DOHH2 (cell line): ENCODE results near the gene PDE4B.

Experiments used
- H3F3A ChIP-seq: fragments of 200-600 bp; sonication (generic), shearing (Covaris generic); 2 replicates; pipeline ENCODE4 v1.6.0; 2016; ENCODE audit warnings: antibody characterized with exemption, mild to moderate bottlenecking; ENCODE audit not compliant: control insufficient read depth, insufficient read depth
- H3K27ac ChIP-seq: fragments of 200-600 bp; sonication (generic); 2 replicates; pipeline ENCODE4 v1.5.1; 2014; ENCODE audit warnings: low read depth, mild to moderate bottlenecking, low read length, moderate library complexity
- H3K27me3 ChIP-seq: fragments of 200-600 bp; sonication (generic); 2 replicates; pipeline ENCODE4 v1.6.1; 2014; ENCODE audit warnings: mild to moderate bottlenecking, low read length, mixed read lengths; ENCODE audit not compliant: control insufficient read depth
- H3K36me3 ChIP-seq: fragments of 200-600 bp; sonication (generic); 2 replicates; pipeline ENCODE4 v1.6.1; 2014; ENCODE audit warnings: mild to moderate bottlenecking, low read length, moderate library complexity, mixed read lengths; ENCODE audit not compliant: control insufficient read depth
- H3K4me1 ChIP-seq: fragments of 200-600 bp; sonication (generic); 2 replicates; pipeline ENCODE4 v1.6.1; 2014; ENCODE audit warnings: mild to moderate bottlenecking, low read length, mixed read lengths; ENCODE audit not compliant: control insufficient read depth
- H3K4me2 ChIP-seq: fragments of 200-600 bp; sonication (generic); 2 replicates; pipeline ENCODE4 v1.6.0; 2014; ENCODE audit warnings: mild to moderate bottlenecking, low read length, moderate library complexity
- H3K4me3 ChIP-seq: fragments of 200-600 bp; sonication (generic); 2 replicates; pipeline ENCODE4 v1.5.1; 2014; ENCODE audit warnings: mild to moderate bottlenecking, low read length, mixed read lengths
- H3K79me2 ChIP-seq: fragments of 200-600 bp; sonication (generic); 2 replicates; pipeline ENCODE4 v1.6.1; 2014; ENCODE audit warnings: mild to moderate bottlenecking, low read length, mixed read lengths; ENCODE audit not compliant: control insufficient read depth
- H3K9me2 ChIP-seq: fragments of 200-600 bp; sonication (generic); replicated peaks from 2 replicates; pipeline ENCODE4 v1.6.1; 2014; ENCODE audit warnings: mild to moderate bottlenecking, low read length, mixed read lengths; ENCODE audit not compliant: control insufficient read depth
- H3K9me3 ChIP-seq: fragments of 200-600 bp; sonication (generic); 2 replicates; pipeline ENCODE4 v1.6.1; 2014; ENCODE audit warnings: antibody characterized with exemption, low read length, mixed read lengths; ENCODE audit not compliant: control insufficient read depth, insufficient read depth
- H4K20me1 ChIP-seq: fragments of 200-600 bp; sonication (generic); 2 replicates; pipeline ENCODE4 v1.6.0; 2014; ENCODE audit warnings: low read depth, mild to moderate bottlenecking, antibody characterized with exemption, low read length, moderate library complexity; ENCODE audit not compliant: control insufficient read depth, insufficient read depth
- EZH2phosphoT487 ChIP-seq: fragments of 200-600 bp; sonication (generic); IDR thresholded peaks from 2 replicates; pipeline ENCODE4 v1.6.1; 2017; ENCODE audit warnings: borderline replicate concordance, mild to moderate bottlenecking, antibody characterized with exemption, low read length, moderate library complexity, mixed read lengths
- TF ChIP-seq, protein P1 (sequence below): fragments of 200-600 bp; sonication (generic); IDR thresholded peaks from one replicate; pipeline ENCODE4 v1.5.1; 2014; ENCODE audit warnings: antibody characterized with exemption, mild to moderate bottlenecking, low read depth, low read length; ENCODE audit not compliant: poor library complexity, severe bottlenecking

PDE4B gene

DNA sequence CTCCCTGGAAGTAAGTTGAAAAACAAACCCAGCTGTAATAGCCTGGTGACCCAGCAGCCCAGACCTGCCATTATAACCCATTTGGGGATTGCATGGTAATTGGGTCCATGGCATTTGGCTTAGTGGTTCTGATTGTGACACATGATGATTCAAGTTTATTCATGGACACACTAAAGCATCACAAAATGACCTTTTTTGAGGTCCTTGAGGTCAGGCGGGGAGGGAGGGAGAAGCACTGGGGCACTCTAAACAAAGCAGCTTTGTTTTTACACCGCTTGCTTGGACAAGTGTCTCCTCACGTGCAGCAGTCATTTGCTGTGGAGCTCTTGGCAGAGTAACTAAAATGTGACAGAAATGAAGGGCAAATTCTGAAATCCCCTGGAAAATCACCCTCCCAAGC is 500.2 kb downstream of the PDE4B start:
- Histone ChIP-seq H3K4me2 (no peak overlapping the region), H4K20me1 (no peaks in the 10 kb centered on the region), H3F3A (no peaks in the 10 kb centered on the region), H3K4me3 (no peak overlapping the region), H3K4me1 (peaks cover 6% of the 10 kb centered on the region; the same call in 1 of the 2 replicates), H3K79me2 (no peaks in the 10 kb centered on the region), H3K9me3 (no peaks in the 10 kb centered on the region), H3K27me3 (no peaks in the 10 kb centered on the region), H3K9me2 (no peaks in the 10 kb centered on the region), H3K27ac (no peak overlapping the region), H3K36me3 (no peaks in the 10 kb centered on the region)
- TF ChIP-seq EZH2phosphoT487 = no peak
- TF ChIP-seq, protein P1, sequence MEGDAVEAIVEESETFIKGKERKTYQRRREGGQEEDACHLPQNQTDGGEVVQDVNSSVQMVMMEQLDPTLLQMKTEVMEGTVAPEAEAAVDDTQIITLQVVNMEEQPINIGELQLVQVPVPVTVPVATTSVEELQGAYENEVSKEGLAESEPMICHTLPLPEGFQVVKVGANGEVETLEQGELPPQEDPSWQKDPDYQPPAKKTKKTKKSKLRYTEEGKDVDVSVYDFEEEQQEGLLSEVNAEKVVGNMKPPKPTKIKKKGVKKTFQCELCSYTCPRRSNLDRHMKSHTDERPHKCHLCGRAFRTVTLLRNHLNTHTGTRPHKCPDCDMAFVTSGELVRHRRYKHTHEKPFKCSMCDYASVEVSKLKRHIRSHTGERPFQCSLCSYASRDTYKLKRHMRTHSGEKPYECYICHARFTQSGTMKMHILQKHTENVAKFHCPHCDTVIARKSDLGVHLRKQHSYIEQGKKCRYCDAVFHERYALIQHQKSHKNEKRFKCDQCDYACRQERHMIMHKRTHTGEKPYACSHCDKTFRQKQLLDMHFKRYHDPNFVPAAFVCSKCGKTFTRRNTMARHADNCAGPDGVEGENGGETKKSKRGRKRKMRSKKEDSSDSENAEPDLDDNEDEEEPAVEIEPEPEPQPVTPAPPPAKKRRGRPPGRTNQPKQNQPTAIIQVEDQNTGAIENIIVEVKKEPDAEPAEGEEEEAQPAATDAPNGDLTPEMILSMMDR = no peak

DNA sequence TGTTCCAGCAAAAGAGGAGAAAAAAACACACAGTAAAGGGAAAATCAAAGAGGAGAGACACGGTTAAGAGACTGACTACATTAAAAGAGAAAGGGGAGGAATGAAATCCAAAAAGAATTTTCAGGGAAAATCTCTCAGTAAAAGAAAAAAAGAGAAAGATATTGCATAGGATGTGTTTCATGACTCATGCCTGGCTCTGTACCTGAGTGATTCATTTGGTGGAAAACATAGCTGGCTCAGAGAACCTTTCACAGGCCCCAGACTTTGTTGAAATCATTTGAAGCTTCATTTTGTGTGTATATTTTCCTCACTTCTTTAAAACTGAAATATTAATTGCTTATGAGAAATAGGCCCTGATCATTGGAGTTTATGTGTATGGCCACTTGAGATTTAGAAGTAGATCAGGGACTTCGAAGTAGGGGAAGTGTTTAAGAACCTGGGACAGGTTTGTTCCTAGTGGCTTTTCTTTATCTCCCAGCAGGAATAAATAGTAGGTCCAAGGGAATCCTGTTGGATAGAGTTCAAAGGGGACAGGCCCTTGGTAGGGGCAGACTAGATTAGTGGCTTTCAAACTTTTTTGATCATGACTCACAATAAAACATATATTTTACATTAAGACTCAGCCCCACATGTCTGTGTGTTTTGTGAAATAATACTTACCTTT is 502.1 kb downstream of the PDE4B start:
- Histone ChIP-seq H3K27me3 (no peaks in the 10 kb centered on the region), H3K9me3 (no peaks in the 10 kb centered on the region), H3K4me1 (peaks cover 6% of the 10 kb centered on the region; the same call in 1 of the 2 replicates), H3F3A (no peaks in the 10 kb centered on the region), H3K4me2 (no peak overlapping the region), H3K27ac (no peak overlapping the region), H4K20me1 (no peaks in the 10 kb centered on the region), H3K79me2 (no peaks in the 10 kb centered on the region), H3K36me3 (no peaks in the 10 kb centered on the region), H3K4me3 (no peak overlapping the region), H3K9me2 (no peaks in the 10 kb centered on the region)
- no peak for TF ChIP-seq EZH2phosphoT487
- TF ChIP-seq, protein P1 = no peak

DNA sequence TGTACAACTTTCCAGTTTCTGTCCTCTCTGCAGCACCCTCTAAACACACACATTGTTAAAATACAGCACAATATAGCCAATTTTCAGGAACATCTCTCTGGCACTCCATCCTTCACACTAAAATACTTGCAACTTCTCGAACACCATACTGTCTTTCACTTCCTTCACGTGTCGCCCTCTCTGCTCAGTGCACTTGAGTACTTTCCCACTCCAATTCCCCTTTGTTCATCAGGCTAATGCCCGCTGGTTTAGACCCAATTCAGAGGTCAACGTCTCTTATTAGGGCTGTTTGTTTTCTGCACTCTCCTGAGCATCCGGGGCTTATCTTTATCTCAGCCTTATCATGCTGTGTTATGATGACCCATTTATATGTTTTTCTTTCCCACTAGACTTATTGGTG is 503.1 kb downstream of the PDE4B start:
- H3K4me1 ChIP-seq = peaks cover 6% of the 10 kb centered on the region; the same call in 1 of the 2 replicates
- H3K9me3 ChIP-seq = no peaks in the 10 kb centered on the region
- H3K9me2 ChIP-seq = no peaks in the 10 kb centered on the region
- no peak overlapping the region for H3K27ac ChIP-seq
- no peaks in the 10 kb centered on the region for H3K36me3 ChIP-seq
- no peaks in the 10 kb centered on the region for H3F3A ChIP-seq
- H3K4me2 ChIP-seq = no peak overlapping the region
- TF ChIP-seq, protein P1 = no peak
- no peak for TF ChIP-seq EZH2phosphoT487
- no peaks in the 10 kb centered on the region for H3K27me3 ChIP-seq
- no peak overlapping the region for H3K4me3 ChIP-seq
- H3K79me2 ChIP-seq = no peaks in the 10 kb centered on the region
- H4K20me1 ChIP-seq = no peaks in the 10 kb centered on the region
